Fibroblast of villous mesenchyme (primary cell): ENCODE data around the gene DARS2. TPM values are rescaled to one million over a fixed set of nuclear protein-coding genes. Genes with fewer than 3 reads are reported as not detected.
"Not testable (repeated sequence)": the region's sequence is repeated elsewhere in the genome, so short reads cannot be mapped to it uniquely, and the experiment has no call there.

ENCODE experiments used
- DNase-seq: peaks from one replicate; pipeline ENCODE4 v3.0.0-alpha.2; 2010; ENCODE audit warnings: low read depth
- H3K4me3 ChIP-seq: 2 replicates; pipeline ENCODE4 v1.5.1; 2011; ENCODE audit warnings: low read depth, mild to moderate bottlenecking, low read length
- total RNA-seq: library from RNA; depleted of rRNA; stranded (reverse); fragments of >200 nt; gene quantifications from 2 replicates; pipeline ENCODE4 v1.2.3, GENCODE V29; 2012
- TF ChIP-seq, protein P1 (sequence below): IDR thresholded peaks from 2 replicates; pipeline ENCODE4 v1.5.1; 2012; ENCODE audit warnings: low read depth, mild to moderate bottlenecking, low read length; ENCODE audit not compliant: insufficient read depth

Gene DARS2
- total RNA-seq, 1 donor, result 31.5 TPM

DNA sequence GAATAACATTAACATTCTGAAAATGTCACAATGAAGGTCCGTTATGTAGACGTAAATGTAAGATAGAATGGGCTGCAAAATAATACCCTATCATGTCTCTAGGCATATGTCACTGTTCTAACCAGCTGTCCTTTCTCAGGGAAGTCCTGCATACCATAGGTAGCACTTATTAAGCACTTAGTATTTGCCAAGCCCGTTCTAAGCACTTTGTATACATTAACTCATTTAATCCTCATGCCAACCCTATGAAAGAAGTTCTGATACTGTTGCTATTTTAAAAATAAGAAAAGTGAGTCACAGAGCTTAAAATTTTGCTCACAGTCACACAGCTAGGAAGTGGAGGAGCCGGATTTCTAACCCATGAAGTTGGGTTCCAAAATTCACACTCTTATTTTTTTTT is 27.6 kb downstream of the DARS2 start:
- TF ChIP-seq, protein P1, sequence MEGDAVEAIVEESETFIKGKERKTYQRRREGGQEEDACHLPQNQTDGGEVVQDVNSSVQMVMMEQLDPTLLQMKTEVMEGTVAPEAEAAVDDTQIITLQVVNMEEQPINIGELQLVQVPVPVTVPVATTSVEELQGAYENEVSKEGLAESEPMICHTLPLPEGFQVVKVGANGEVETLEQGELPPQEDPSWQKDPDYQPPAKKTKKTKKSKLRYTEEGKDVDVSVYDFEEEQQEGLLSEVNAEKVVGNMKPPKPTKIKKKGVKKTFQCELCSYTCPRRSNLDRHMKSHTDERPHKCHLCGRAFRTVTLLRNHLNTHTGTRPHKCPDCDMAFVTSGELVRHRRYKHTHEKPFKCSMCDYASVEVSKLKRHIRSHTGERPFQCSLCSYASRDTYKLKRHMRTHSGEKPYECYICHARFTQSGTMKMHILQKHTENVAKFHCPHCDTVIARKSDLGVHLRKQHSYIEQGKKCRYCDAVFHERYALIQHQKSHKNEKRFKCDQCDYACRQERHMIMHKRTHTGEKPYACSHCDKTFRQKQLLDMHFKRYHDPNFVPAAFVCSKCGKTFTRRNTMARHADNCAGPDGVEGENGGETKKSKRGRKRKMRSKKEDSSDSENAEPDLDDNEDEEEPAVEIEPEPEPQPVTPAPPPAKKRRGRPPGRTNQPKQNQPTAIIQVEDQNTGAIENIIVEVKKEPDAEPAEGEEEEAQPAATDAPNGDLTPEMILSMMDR, result no peak

DNA sequence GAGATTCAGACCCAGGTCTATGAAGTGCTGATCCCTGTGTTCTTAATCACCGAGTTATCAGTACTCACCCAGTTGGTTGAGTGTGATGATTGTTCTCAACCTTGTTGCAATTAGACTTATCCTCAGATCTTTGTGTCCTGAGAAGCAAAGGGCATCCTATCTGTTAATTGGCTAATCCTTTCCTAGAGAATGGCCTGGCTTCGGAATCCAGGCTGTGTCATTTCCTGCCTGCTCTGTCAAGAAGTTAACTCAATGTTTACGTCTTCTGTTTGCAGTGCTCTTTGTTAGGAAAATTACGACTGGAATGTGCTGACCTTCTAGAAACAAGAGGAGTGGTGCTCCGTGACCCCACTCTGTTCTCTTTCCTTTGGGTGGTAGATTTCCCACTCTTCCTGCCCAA is 28.6 kb downstream of the DARS2 start:
- peak; percentile 87 for DNase-seq
- H3K4me3 ChIP-seq, result no peak overlapping the region
- TF ChIP-seq, protein P1, result no peak

More for the DNA sequence above, 27.6 kb downstream of the DARS2 start:
- DNase-seq, result peak; percentile 24
- no peak overlapping the region for H3K4me3 ChIP-seq

DNA sequence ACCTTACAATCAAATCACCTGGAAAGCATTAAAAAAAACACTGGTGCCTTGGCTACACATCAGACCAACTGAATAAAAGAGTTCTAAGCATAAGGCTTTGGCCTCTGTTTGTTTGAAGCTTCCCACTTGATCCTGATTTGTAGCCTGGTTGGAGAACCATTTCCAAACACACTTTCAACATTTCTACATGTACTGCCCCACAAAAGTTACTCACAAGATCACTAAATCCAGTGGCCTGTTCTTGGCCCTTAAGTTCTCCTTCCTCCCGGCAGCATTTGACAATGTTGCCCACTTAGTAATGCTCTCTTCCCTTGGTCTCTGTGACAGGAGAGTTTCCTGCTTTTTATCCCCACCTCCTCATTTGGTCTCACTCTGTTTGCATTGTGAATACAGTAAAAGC is 31.5 kb downstream of the DARS2 start:
- TF ChIP-seq, protein P1, result no peak
- no peak for DNase-seq
- H3K4me3 ChIP-seq, result no peak overlapping the region

DNA sequence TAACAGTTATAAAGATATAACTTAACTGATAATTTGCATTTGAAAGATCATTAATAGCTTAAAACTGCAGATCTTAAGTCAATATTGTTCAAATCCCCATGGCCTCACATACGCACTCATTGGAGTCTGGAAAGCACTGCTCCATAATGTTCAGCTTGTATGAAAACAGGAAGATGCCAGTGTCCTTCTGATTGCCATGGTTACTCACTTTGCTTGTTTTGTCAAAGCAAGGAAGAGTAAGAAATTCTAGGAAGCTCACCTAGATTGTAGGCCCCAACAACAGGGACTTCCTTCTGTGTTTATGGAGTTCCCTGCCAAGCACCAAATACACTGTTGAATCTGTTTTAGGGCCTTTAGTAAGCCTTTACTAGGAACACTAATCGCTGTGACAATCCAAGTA is 32.4 kb downstream of the DARS2 start:
- DNase-seq, result no peak
- no peak overlapping the region for H3K4me3 ChIP-seq
- TF ChIP-seq, protein P1, result no peak

DNA sequence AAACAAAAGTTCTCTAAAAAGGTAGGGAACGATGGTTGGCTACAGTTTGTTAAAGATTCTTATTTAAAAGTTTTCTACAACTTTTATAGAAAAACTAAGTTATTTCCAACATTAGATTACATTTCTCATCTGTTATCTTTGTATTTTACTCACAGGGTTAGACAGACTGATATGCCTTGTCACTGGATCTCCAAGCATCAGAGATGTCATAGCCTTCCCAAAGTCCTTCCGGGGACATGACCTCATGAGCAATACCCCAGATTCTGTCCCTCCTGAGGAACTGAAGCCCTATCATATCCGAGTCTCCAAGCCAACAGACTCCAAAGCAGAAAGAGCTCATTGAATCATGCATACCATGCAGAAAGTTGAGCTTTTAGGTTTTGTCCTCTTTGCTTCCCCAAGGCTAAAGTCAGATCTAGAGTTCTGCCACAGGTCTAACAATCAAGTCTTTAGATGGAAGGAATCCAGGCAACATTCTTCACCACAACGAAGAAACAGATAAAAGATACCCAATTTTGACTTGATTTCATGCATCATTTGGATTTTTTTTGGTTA is 33.0 kb downstream of the DARS2 start:
- no peak for DNase-seq
- H3K4me3 ChIP-seq, result no peak overlapping the region
- TF ChIP-seq, protein P1, result no peak

DNA sequence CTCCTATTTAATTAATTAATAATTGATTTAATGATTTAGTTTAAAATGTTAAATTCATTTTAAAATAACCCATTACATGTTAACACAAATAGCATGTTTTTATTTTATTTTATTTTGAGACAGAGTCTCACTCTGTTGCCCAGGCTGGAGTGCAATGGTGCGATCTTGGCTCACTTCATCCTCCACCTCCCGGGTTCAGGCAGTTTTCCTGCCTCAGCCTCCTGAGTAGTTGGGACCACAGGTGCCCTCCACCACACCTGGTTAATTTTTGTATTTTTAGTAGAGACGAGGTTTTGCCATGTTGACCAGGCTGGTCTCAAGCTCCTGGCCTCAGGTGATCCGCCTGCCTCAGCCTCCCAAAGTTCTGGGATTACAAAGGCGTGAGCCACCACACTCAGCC is 35.1 kb downstream of the DARS2 start:
- H3K4me3 ChIP-seq, DNase-seq: not testable (repeated sequence)

DNA sequence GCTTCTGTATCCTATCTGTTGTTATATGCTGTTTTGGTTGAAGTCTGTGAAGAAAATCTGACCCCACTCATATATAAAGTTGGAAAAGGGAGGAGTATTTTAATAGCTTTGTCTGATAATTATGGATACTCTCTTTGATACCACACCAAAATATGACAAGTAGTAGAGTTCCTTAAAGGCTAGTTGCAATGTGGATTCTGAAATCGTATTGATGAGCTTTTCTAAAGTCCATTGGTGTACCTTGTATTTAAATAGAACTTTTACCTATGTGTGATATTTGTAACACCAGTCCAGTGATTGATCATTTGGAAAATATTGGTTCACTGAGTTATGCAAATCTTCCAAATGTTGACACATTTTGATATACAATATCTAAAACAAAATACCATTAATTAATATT is 35.6 kb downstream of the DARS2 start:
- no peak overlapping the region for H3K4me3 ChIP-seq
- no peak for DNase-seq
- TF ChIP-seq, protein P1, result no peak
